HUES48 (cell line): ENCODE data around the gene MTMR11.

Source experiments
- H3K27ac ChIP-seq: one replicate; pipeline ENCODE4 v1.7.0; 2013; ENCODE audit warnings: low read depth, low read length, inconsistent platforms
- H3K27me3 ChIP-seq: 2 replicates; pipeline ENCODE4 v1.6.1; 2013; ENCODE audit warnings: mild to moderate bottlenecking, low read length; ENCODE audit not compliant: control insufficient read depth, insufficient read depth
- H3K36me3 ChIP-seq: 2 replicates; pipeline ENCODE4 v1.6.1; 2013; ENCODE audit warnings: low read length; ENCODE audit not compliant: control insufficient read depth, insufficient read depth
- H3K4me1 ChIP-seq: 2 replicates; pipeline ENCODE4 v1.6.1; 2013; ENCODE audit warnings: mild to moderate bottlenecking, low read length; ENCODE audit not compliant: control insufficient read depth, insufficient read depth
- H3K4me3 ChIP-seq: 2 replicates; pipeline ENCODE4 v1.5.1; 2013; ENCODE audit warnings: mild to moderate bottlenecking, low read depth, low read length
- H3K9ac ChIP-seq: 2 replicates; pipeline ENCODE4 v1.6.1; 2013; ENCODE audit warnings: mild to moderate bottlenecking, low read depth, low read length, moderate library complexity
- H3K9me3 ChIP-seq: 2 replicates; pipeline ENCODE4 v1.6.1; 2013; ENCODE audit warnings: low read length; ENCODE audit not compliant: control insufficient read depth, insufficient read depth

Gene MTMR11

GRCh38 chr1:149936992-149937705, 470 bp upstream of the MTMR11 start:
- H3K4me3 ChIP-seq: peak overlapping the region; percentile 53
- H3K36me3 ChIP-seq: no peaks in the 10 kb centered on the region
- peaks cover 32% of the 10 kb centered on the region for H3K4me1 ChIP-seq
- no peaks in the 10 kb centered on the region for H3K27me3 ChIP-seq
- H3K9ac ChIP-seq: no peak overlapping the region
- no peaks in the 10 kb centered on the region for H3K9me3 ChIP-seq
- peak overlapping the region; percentile 46 for H3K27ac ChIP-seq

- H3K36me3 ChIP-seq: no peaks in the 10 kb centered on the region
- no peaks in the 10 kb centered on the region for H3K9me3 ChIP-seq
- H3K4me1 ChIP-seq: peaks cover 18% of the 10 kb centered on the region
- H3K9ac ChIP-seq: no peak overlapping the region
- H3K27me3 ChIP-seq: no peaks in the 10 kb centered on the region
- H3K27ac ChIP-seq: no peak overlapping the region
- H3K4me3 ChIP-seq: no peak overlapping the region
Measured at GRCh38 chr1:149934356-149934755, 2.3 kb downstream of the MTMR11 start.

GRCh38 chr1:149933208-149933607, 3.5 kb downstream of the MTMR11 start:
- Histone ChIP-seq H3K36me3 (no peaks in the 10 kb centered on the region), H3K4me3 (no peak overlapping the region), H3K27me3 (no peaks in the 10 kb centered on the region), H3K4me1 (peaks cover 18% of the 10 kb centered on the region), H3K27ac (no peak overlapping the region), H3K9ac (no peak overlapping the region), H3K9me3 (no peaks in the 10 kb centered on the region)

- Histone ChIP-seq H3K27ac (no peak overlapping the region), H3K9ac (no peak overlapping the region), H3K36me3 (no peaks in the 10 kb centered on the region), H3K27me3 (no peaks in the 10 kb centered on the region), H3K4me3 (no peak overlapping the region), H3K4me1 (peaks cover 11% of the 10 kb centered on the region), H3K9me3 (no peaks in the 10 kb centered on the region)
Measured at GRCh38 chr1:149932474-149932873, 4.2 kb downstream of the MTMR11 start.

GRCh38 chr1:149931212-149931790, 5.4 kb downstream of the MTMR11 start:
- no peak overlapping the region for H3K27ac ChIP-seq
- H3K4me3 ChIP-seq: no peak overlapping the region
- peaks cover 11% of the 10 kb centered on the region for H3K4me1 ChIP-seq
- no peak overlapping the region for H3K9ac ChIP-seq
- H3K36me3 ChIP-seq: peaks cover 4% of the 10 kb centered on the region
- no peaks in the 10 kb centered on the region for H3K27me3 ChIP-seq
- H3K9me3 ChIP-seq: no peaks in the 10 kb centered on the region

- H3K4me3 ChIP-seq: no peak overlapping the region
- peaks cover 19% of the 10 kb centered on the region for H3K36me3 ChIP-seq
- peaks cover 13% of the 10 kb centered on the region for H3K4me1 ChIP-seq
- no peak overlapping the region for H3K27ac ChIP-seq
- no peaks in the 10 kb centered on the region for H3K9me3 ChIP-seq
- no peaks in the 10 kb centered on the region for H3K27me3 ChIP-seq
- H3K9ac ChIP-seq: no peak overlapping the region
Measured at GRCh38 chr1:149929856-149930255, 6.8 kb downstream of the MTMR11 start.

- Histone ChIP-seq H3K9ac (peak overlapping the region; percentile 92), H3K9me3 (no peaks in the 10 kb centered on the region), H3K27me3 (no peaks in the 10 kb centered on the region), H3K4me3 (peak overlapping the region; percentile 89), H3K36me3 (peaks cover 34% of the 10 kb centered on the region), H3K27ac (peak overlapping the region; percentile 99), H3K4me1 (peaks cover 13% of the 10 kb centered on the region)
Measured at GRCh38 chr1:149928401-149928724, 8.3 kb downstream of the MTMR11 start.

- H3K36me3 ChIP-seq: peaks cover 40% of the 10 kb centered on the region
- H3K4me3 ChIP-seq: peak within 1 kb of the TSS; percentile 89
- H3K27me3 ChIP-seq: no peaks in the 10 kb centered on the region
- H3K4me1 ChIP-seq: peaks cover 13% of the 10 kb centered on the region
- H3K27ac ChIP-seq: peak within 1 kb of the TSS; percentile 99
- H3K9me3 ChIP-seq: no peaks in the 10 kb centered on the region
- peak within 1 kb of the TSS; percentile 92 for H3K9ac ChIP-seq
Measured at GRCh38 chr1:149927563-149928400, 8.9 kb downstream of the MTMR11 start, which contains the start of gene SF3B4. SF3B4 (minus strand) TSS chr1:149927803; CDS start chr1:149927759, 44 bp downstream.

GRCh38 chr1:149927056-149927562, 9.6 kb downstream of the MTMR11 start:
- Histone ChIP-seq H3K9me3 (no peaks in the 10 kb centered on the region), H3K4me1 (peaks cover 13% of the 10 kb centered on the region), H3K27me3 (no peaks in the 10 kb centered on the region), H3K36me3 (peaks cover 45% of the 10 kb centered on the region), H3K9ac (peak overlapping the region; percentile 92), H3K4me3 (peak overlapping the region; percentile 89), H3K27ac (peak overlapping the region; percentile 99)

GRCh38 chr1:149926296-149926695, 10.4 kb downstream of the MTMR11 start:
- Histone ChIP-seq H3K4me1 (peaks cover 13% of the 10 kb centered on the region), H3K27me3 (no peaks in the 10 kb centered on the region), H3K9me3 (no peaks in the 10 kb centered on the region), H3K27ac (no peak overlapping the region), H3K9ac (no peak overlapping the region), H3K4me3 (peak overlapping the region; percentile 89), H3K36me3 (peaks cover 45% of the 10 kb centered on the region)

GRCh38 chr1:149925751-149926150, 10.9 kb downstream of the MTMR11 start:
- no peak overlapping the region for H3K9ac ChIP-seq
- peaks cover 45% of the 10 kb centered on the region for H3K36me3 ChIP-seq
- H3K9me3 ChIP-seq: no peaks in the 10 kb centered on the region
- H3K27ac ChIP-seq: no peak overlapping the region
- no peak overlapping the region for H3K4me3 ChIP-seq
- no peaks in the 10 kb centered on the region for H3K27me3 ChIP-seq
- peaks cover 13% of the 10 kb centered on the region for H3K4me1 ChIP-seq
